Osteocyte (in vitro differentiated cells): Measurements from ENCODE around the gene ISL1. TPM values are rescaled to one million over a fixed set of nuclear protein-coding genes. Genes with fewer than 3 reads are reported as not detected.

Experiments used
- DNase-seq: peaks from one replicate; pipeline ENCODE4 v3.0.0; 2021; ENCODE audit warnings: mixed read lengths; ENCODE audit not compliant: unreplicated experiment; ENCODE audit errors: extremely low spot score
- H3K27ac Mint-ChIP-seq: one replicate; pipeline ENCODE4 v1.8.0; 2021; ENCODE audit warnings: mild to moderate bottlenecking, mixed read lengths; ENCODE audit not compliant: unreplicated experiment
- H3K27me3 Mint-ChIP-seq: one replicate; pipeline ENCODE4 v1.8.0; 2021; ENCODE audit warnings: mixed read lengths; ENCODE audit not compliant: unreplicated experiment
- H3K36me3 Mint-ChIP-seq: one replicate; pipeline ENCODE4 v1.8.0; 2021; ENCODE audit warnings: mixed read lengths; ENCODE audit not compliant: unreplicated experiment
- H3K4me1 Mint-ChIP-seq: one replicate; pipeline ENCODE4 v1.8.0; 2021; ENCODE audit warnings: mixed read lengths; ENCODE audit not compliant: unreplicated experiment
- H3K4me3 Mint-ChIP-seq: one replicate; pipeline ENCODE4 v1.8.0; 2021; ENCODE audit warnings: mild to moderate bottlenecking, moderate library complexity, mixed read lengths; ENCODE audit not compliant: unreplicated experiment
- H3K9me3 Mint-ChIP-seq: one replicate; pipeline ENCODE4 v1.8.0; 2021; ENCODE audit warnings: mixed read lengths; ENCODE audit not compliant: unreplicated experiment
- CTCF ChIP-seq: fragments of 200-600 bp; sonication (generic); IDR thresholded peaks from 2 replicates; pipeline ENCODE4 v1.5.0; 2021; ENCODE audit warnings: antibody characterized with exemption, mild to moderate bottlenecking, moderate library complexity
- total RNA-seq: library from RNA; stranded (reverse); gene quantifications from 2 replicates; pipeline ENCODE4 v1.2.1, GENCODE V29; 2021

ISL1 gene
- total RNA-seq, 1 donor from 2014 or later: not detected

- TF ChIP-seq CTCF: no peak
- Mint-ChIP-seq H3K4me3 (no peak overlapping the region), H3K4me1 (peaks cover 14% of the 10 kb centered on the region), H3K27me3 (peaks cover 92% of the 10 kb centered on the region), H3K9me3 (no peaks in the 10 kb centered on the region), H3K36me3 (no peaks in the 10 kb centered on the region), H3K27ac (no peak overlapping the region)
- DNase-seq: no peak
Measured at GRCh38 chr5:51388488-51389287, 5.4 kb downstream of the ISL1 start.

- Mint-ChIP-seq H3K9me3 (no peaks in the 10 kb centered on the region), H3K4me3 (no peak overlapping the region), H3K4me1 (peaks cover 11% of the 10 kb centered on the region), H3K36me3 (no peaks in the 10 kb centered on the region), H3K27ac (no peak overlapping the region), H3K27me3 (peaks cover 91% of the 10 kb centered on the region)
- DNase-seq: no peak
- TF ChIP-seq CTCF: no peak
Measured at GRCh38 chr5:51389288-51389576, 6.0 kb downstream of the ISL1 start.

- no peaks in the 10 kb centered on the region for H3K36me3 Mint-ChIP-seq
- TF ChIP-seq CTCF: no peak
- no peak for DNase-seq
- H3K9me3 Mint-ChIP-seq: no peaks in the 10 kb centered on the region
- H3K27me3 Mint-ChIP-seq: peaks cover 91% of the 10 kb centered on the region
- H3K4me3 Mint-ChIP-seq: peak overlapping the region; percentile 45
- H3K27ac Mint-ChIP-seq: no peak overlapping the region
- peaks cover 11% of the 10 kb centered on the region for H3K4me1 Mint-ChIP-seq
Measured at GRCh38 chr5:51389577-51390463, 6.6 kb downstream of the ISL1 start.

GRCh38 chr5:51391175-51391574 lies 7.9 kb downstream of the ISL1 start:
- no peak for TF ChIP-seq CTCF
- DNase-seq: no peak
- H3K9me3 Mint-ChIP-seq: no peaks in the 10 kb centered on the region
- H3K36me3 Mint-ChIP-seq: no peaks in the 10 kb centered on the region
- H3K27ac Mint-ChIP-seq: no peak overlapping the region
- no peak overlapping the region for H3K4me3 Mint-ChIP-seq
- peaks cover 91% of the 10 kb centered on the region for H3K27me3 Mint-ChIP-seq
- H3K4me1 Mint-ChIP-seq: peaks cover 11% of the 10 kb centered on the region

GRCh38 chr5:51392689-51393199 lies 9.5 kb downstream of the ISL1 start:
- Mint-ChIP-seq H3K9me3 (no peaks in the 10 kb centered on the region), H3K4me3 (no peak overlapping the region), H3K27me3 (peaks cover 91% of the 10 kb centered on the region), H3K27ac (no peak overlapping the region), H3K36me3 (no peaks in the 10 kb centered on the region), H3K4me1 (peaks cover 5% of the 10 kb centered on the region)
- TF ChIP-seq CTCF: no peak
- no peak for DNase-seq
